GM19455 (cell line): ENCODE results near the gene ZNF519.

Experiments used
- ATAC-seq: cut with Tn5 transposase; IDR thresholded peaks from one replicate; pipeline ENCODE4 v1.9.1; 2021; ENCODE audit not compliant: unreplicated experiment

Gene ZNF519

GRCh38 chr18:14100503-14101286 lies 31.5 kb downstream of the ZNF519 start:
- no peak for ATAC-seq

DNA sequence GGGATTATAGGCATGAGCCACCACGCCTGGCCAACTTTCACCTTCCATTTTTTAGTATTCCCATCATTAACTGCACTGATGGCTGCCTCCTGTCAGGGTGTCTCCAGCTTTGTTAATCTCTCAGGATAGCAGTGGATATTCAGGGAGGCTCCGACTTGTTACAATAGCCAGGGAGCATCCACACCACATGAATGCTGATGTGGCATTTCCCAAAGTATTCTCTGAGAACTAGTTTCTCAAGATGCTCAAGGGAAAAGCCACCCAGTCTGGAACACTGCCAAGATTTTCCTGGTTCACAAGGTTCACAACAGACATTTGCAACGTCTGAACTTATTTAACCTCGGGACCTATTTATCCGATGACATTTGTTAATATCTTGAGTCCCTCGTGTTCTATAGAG lies 33.8 kb downstream of the ZNF519 start:
- no peak for ATAC-seq

DNA sequence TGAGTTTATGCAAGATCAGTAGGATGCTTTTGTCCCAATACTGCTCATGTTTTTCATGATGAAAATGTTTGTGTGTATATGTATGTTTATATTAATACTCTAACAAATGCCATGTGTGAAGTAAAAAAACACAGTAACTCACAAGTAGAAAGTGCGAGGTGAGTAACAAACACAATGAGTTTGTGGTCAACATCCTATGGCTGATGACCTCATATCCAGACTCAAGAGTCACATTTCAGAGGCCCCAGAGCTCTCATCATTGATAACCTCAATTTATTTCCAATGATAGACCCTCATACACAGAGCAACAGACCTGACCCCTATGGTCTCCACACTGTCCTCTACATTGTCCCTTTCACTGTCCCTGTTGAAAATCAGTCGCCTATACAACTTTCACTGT lies 34.5 kb downstream of the ZNF519 start:
- no peak for ATAC-seq

DNA sequence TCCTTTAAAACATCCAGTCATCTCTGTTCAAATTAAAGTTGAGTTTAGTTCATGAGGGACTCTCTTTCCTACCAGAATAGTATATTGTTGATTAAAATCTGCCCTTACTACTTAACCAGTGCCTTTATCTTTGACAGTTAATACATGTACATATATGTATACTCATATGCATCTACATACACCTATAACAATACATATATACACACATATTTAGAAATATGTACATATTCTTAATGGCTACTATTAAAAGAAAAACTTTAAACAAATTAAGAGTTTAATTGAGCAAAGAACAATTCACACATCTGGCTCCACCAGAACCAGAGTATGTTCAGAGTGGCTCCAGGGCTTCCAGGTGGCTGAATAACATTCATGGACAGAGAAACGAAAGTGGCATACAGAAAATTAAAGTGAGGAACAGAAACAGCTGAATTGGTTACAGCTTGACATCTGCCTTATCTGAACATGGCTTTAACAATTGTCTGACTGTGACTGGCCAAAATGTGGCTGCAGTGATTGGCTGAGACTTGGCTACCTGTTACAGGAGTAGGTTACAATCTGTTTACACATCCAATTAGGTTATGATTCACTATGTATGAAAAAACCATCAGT lies 38.8 kb downstream of the ZNF519 start:
- ATAC-seq, result no peak

DNA sequence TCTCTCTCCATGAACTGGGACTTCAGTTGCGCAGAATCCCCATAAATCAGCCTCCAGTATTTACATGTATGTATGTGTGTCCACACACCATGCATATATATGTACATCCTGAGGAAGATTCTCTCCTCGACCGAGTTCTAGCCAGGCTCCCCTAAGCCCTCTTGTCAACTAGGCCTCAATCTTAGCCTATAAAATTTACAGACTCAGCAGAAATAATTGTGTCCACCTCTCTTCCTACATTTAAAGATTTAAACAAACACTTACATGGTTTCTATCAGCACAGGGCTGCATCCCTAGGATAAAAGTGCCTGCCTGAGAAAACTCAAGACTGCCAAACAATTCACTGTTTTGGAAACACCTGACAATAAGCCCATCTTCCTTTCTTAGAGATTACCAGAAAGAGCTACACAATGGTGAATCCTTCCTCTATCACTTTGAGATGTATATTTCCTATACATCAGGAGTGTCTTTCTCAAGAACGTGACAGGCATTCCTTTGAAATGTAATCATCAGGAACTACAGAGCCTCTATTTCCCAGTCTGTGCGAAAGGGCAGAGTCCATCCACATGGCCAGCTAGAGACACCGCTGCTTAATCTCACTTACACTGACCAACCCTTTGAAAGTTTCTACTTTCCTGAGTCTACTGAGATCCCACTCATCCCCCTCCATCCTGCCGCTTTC lies 39.5 kb downstream of the ZNF519 start:
- no peak for ATAC-seq

DNA sequence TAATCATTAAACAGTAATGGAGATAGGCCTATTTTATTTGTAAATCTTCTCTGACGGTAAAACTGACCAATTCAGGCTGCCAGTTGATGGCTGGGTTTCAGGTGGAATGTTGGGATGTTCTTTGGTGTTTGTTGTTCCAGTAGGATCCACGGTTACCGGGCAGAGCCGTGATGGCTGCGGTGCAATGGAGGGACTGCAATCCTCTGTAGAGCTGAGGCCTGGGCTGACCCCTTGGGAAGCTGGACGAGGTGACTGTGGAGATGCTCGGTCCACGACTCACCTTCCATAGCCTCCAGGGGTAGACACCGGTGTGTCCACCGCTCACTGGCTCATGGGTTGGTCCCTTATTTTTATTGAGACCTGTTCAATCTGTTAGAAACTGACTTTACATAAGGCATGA lies 42.5 kb downstream of the ZNF519 start:
- no peak for ATAC-seq

- ATAC-seq, result no peak
These were observed 43.0 kb downstream of the ZNF519 start for GRCh38 chr18:14089191-14089590.

- ATAC-seq, result no peak
These were observed 45.6 kb downstream of the ZNF519 start for GRCh38 chr18:14086458-14087231.

- ATAC-seq, result no peak
These were observed 46.3 kb downstream of the ZNF519 start for GRCh38 chr18:14085770-14086457.

DNA sequence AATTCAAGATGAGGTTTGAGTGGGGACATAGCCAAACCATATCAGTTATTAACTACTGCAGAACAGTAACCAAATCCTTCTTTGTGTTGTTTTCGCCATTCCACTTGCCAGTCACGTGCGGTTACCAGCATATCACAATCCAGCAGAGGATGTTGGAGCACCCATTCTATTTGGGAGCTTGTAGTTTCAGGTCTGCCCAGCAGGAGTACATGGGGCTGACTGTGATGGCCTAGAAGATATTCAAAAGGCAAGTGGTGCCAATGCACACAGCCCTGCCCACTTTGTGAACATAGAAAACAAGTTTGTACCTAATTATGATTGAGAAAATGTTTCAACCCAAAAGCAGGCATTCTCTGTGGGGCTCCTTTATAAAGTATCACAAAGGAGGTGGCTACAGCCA lies 57.0 kb downstream of the ZNF519 start:
- ATAC-seq, result no peak

- no peak for ATAC-seq
These were observed 58.0 kb downstream of the ZNF519 start for GRCh38 chr18:14074187-14074586.

DNA sequence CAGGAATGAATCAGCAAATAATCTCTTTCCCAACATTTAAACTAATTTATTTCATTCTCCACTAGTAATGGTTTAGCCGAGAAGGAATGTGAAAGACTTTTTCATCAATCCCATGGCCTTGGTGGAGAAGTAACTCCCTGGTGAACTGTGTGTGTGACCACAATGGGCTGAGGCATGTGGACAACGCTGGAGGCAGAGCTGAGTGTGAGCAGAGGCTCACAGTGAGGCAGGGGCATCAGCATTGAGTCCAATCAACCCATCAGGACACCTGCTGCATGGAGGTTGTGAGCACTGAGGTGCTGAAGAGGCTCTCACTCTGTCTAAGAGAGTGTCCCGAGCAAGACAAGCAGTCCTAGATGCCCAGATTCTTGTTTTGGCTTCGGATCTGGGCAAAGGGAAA lies 78.6 kb downstream of the ZNF519 start:
- ATAC-seq, result no peak
